Measurements from ENCODE around the gene PISD. TPM values are rescaled to one million over a fixed set of nuclear protein-coding genes. Genes with fewer than 3 reads are reported as not detected.

PISD gene
- total RNA-seq, 3 donors from 2014 or later (not counting 1 experiment from before 2014, with no cell fraction given): 36.0 to 52.1 (median 47.8) TPM

GRCh38 chr22:31604137-31604705, 57.8 kb downstream of the PISD start:
- peaks cover 39% of the 10 kb centered on the region for H3K36me3 ChIP-seq (ENCODE audit: control insufficient read depth, insufficient read depth, low read length)

GRCh38 chr22:31603574-31603973, 58.4 kb downstream of the PISD start:
- Histone ChIP-seq H3K4me1 (ENCODE audit: control insufficient read depth, insufficient read depth, low read length) (no peaks in the 10 kb centered on the region), H3K27ac (ENCODE audit: low read length) (no peak overlapping the region), H3K36me3 (ENCODE audit: control insufficient read depth, insufficient read depth, low read length) (peaks cover 39% of the 10 kb centered on the region), H3K27me3 (ENCODE audit: control insufficient read depth, insufficient read depth, low read length) (no peaks in the 10 kb centered on the region), H3K9me3 (ENCODE audit: control insufficient read depth, insufficient read depth, low read length) (no peaks in the 10 kb centered on the region), H3K4me3 (ENCODE audit: low read length) (no peak overlapping the region)
- intact Hi-C loops (cut with micrococcal nuclease): no loop called here
- peaks cover 0 to 12% of the 10 kb centered on the region in 2 donors for H3K4me1 Mint-ChIP-seq
- H3K36me3 Mint-ChIP-seq: no peaks in the 10 kb centered on the region
- 99% methylated on average over 5 of the region's 5 CpGs for WGBS (ENCODE audit: insufficient coverage)
- H3K27ac Mint-ChIP-seq: no peak overlapping the region
- DNase-seq (no peak), ATAC-seq (no peak)
- TF ChIP-seq CTCF (IDR thresholded peaks at IDR 0.05): no peak
- H3K9me3 Mint-ChIP-seq: no peaks in the 10 kb centered on the region
- no peak overlapping the region for H3K4me3 Mint-ChIP-seq
- H3K27me3 Mint-ChIP-seq (ENCODE audit: low read depth in 2 of 2): no peaks in the 10 kb centered on the region

More at GRCh38 chr22:31604137-31604705, 57.8 kb downstream of the PISD start:
- Histone ChIP-seq H3K27me3 (ENCODE audit: control insufficient read depth, insufficient read depth, low read length) (no peaks in the 10 kb centered on the region), H3K4me3 (ENCODE audit: low read length) (no peak overlapping the region), H3K27ac (ENCODE audit: low read length) (no peak overlapping the region), H3K9me3 (ENCODE audit: control insufficient read depth, insufficient read depth, low read length) (no peaks in the 10 kb centered on the region), H3K4me1 (ENCODE audit: control insufficient read depth, insufficient read depth, low read length) (no peaks in the 10 kb centered on the region)
- Mint-ChIP-seq H3K27me3 (ENCODE audit: low read depth in 2 of 2) (no peaks in the 10 kb centered on the region), H3K27ac (no peak overlapping the region), H3K36me3 (no peaks in the 10 kb centered on the region), H3K9me3 (no peaks in the 10 kb centered on the region), H3K4me1 (peaks cover 0 to 12% of the 10 kb centered on the region in 2 donors), H3K4me3 (no peak overlapping the region)
- intact Hi-C loops (cut with micrococcal nuclease): no loop called here
- no peak for ATAC-seq
- WGBS (ENCODE audit: insufficient coverage): 95% methylated on average over 14 of the region's 14 CpGs
- no peak for TF ChIP-seq CTCF (IDR thresholded peaks at IDR 0.05)
- no peak for DNase-seq

GRCh38 chr22:31603081-31603525, 58.9 kb downstream of the PISD start:
- intact Hi-C loops (cut with micrococcal nuclease): no loop called here

More at GRCh38 chr22:31603081-31603525, 58.9 kb downstream of the PISD start:
- no peaks in the 10 kb centered on the region for H3K27me3 Mint-ChIP-seq (ENCODE audit: low read depth in 2 of 2)
- H3K4me1 ChIP-seq (ENCODE audit: control insufficient read depth, insufficient read depth, low read length): no peaks in the 10 kb centered on the region
- H3K4me3 Mint-ChIP-seq: no peak overlapping the region
- no peaks in the 10 kb centered on the region for H3K27me3 ChIP-seq (ENCODE audit: control insufficient read depth, insufficient read depth, low read length)
- no peaks in the 10 kb centered on the region for H3K36me3 Mint-ChIP-seq
- 86% methylated on average over 10 of the region's 10 CpGs for WGBS (ENCODE audit: insufficient coverage)
- H3K9me3 Mint-ChIP-seq: no peaks in the 10 kb centered on the region
- TF ChIP-seq CTCF (IDR thresholded peaks at IDR 0.05): no peak
- H3K4me3 ChIP-seq (ENCODE audit: low read length): no peak overlapping the region
- no peak for DNase-seq
- H3K27ac ChIP-seq (ENCODE audit: low read length): no peak overlapping the region
- no peaks in the 10 kb centered on the region for H3K9me3 ChIP-seq (ENCODE audit: control insufficient read depth, insufficient read depth, low read length)
- peaks cover 39% of the 10 kb centered on the region for H3K36me3 ChIP-seq (ENCODE audit: control insufficient read depth, insufficient read depth, low read length)
- ATAC-seq: no peak
- H3K4me1 Mint-ChIP-seq: peaks cover 0 to 12% of the 10 kb centered on the region in 2 donors
- no peak overlapping the region for H3K27ac Mint-ChIP-seq

Data from natural killer cell (primary cell).